Stimulated activated CD4-positive, alpha-beta T cell treated with anti-CD3 and anti-CD28 coated beads, Interleukin-1b, Interleukin-23, amount 100 ng/mL, for 1 hour (primary cell): ENCODE measurements around the gene PRLHR.
"Not testable (repeated sequence)": the region's sequence is repeated elsewhere in the genome, so short reads cannot be mapped to it uniquely, and the experiment has no call there.

Experiments
- DNase-seq, 2 donors: peaks; one replicate each; pipeline ENCODE4 v3.0.0-alpha.2; 2020; ENCODE audit warnings: low read depth in 2 of 2

The PRLHR gene

GRCh38 chr10:118595598-118596425, at the start of gene PRLHR:
Gene PRLHR (minus strand): TSS chr10:118595648. CDS start chr10:118595244, 404 bp downstream.
- DNase-seq = no peak

GRCh38 chr10:118642228-118642627, 46.8 kb upstream of the PRLHR start:
- DNase-seq = no peak

GRCh38 chr10:118638680-118639079, 43.2 kb upstream of the PRLHR start:
- no peak for DNase-seq

- DNase-seq = no peak
Measured at GRCh38 chr10:118635674-118636402, 40.4 kb upstream of the PRLHR start.

GRCh38 chr10:118633786-118634185, 38.3 kb upstream of the PRLHR start:
- no peak for DNase-seq

GRCh38 chr10:118629211-118629610, 33.8 kb upstream of the PRLHR start:
- no peak for DNase-seq

GRCh38 chr10:118628397-118628796, 32.9 kb upstream of the PRLHR start:
- no peak for DNase-seq

GRCh38 chr10:118626953-118627352, 31.5 kb upstream of the PRLHR start:
- DNase-seq = no peak

- DNase-seq = no peak
Measured at GRCh38 chr10:118625504-118625903, 30.1 kb upstream of the PRLHR start.

- no peak for DNase-seq
Measured at GRCh38 chr10:118624747-118625146, 29.3 kb upstream of the PRLHR start.

GRCh38 chr10:118621304-118621942, 26.0 kb upstream of the PRLHR start:
- no peak for DNase-seq

GRCh38 chr10:118613863-118614262, 18.4 kb upstream of the PRLHR start:
- DNase-seq = not testable (repeated sequence)

GRCh38 chr10:118610577-118610976, 15.1 kb upstream of the PRLHR start:
- no peak for DNase-seq

GRCh38 chr10:118607768-118608354, 12.4 kb upstream of the PRLHR start:
- DNase-seq = no peak

- DNase-seq = no peak
Measured at GRCh38 chr10:118605694-118606093, 10.2 kb upstream of the PRLHR start.

- DNase-seq = no peak
Measured at GRCh38 chr10:118596426-118597124, 1.1 kb upstream of the PRLHR start.

GRCh38 chr10:118595064-118595420, 406 bp downstream of the PRLHR start:
- DNase-seq = no peak

- no peak for DNase-seq
Measured at GRCh38 chr10:118594392-118595063, 920 bp downstream of the PRLHR start.

- DNase-seq = no peak
Measured at GRCh38 chr10:118592675-118593330, 2.6 kb downstream of the PRLHR start.

- no peak for DNase-seq
Measured at GRCh38 chr10:118590334-118590733, 5.1 kb downstream of the PRLHR start.
